Muscle layer of colon (tissue), 2 donors: Measurements from ENCODE around the gene PEX11G.
A peak's percentile ranks its signal among the peaks of the same experiment; 100 is the strongest.

Experiments
- H3K27ac ChIP-seq: one replicate; pipeline ENCODE4 v1.7.0; 2013; ENCODE audit warnings: low read depth, mild to moderate bottlenecking, low read length, moderate library complexity
- H3K27me3 ChIP-seq, 2 donors: one replicate each; pipeline ENCODE4 v1.7.0; 2013; ENCODE audit warnings: low read length in 2 of 2, mild to moderate bottlenecking in 2 of 2; ENCODE audit not compliant: insufficient read depth in 2 of 2, control insufficient read depth in 1 of 2
- H3K36me3 ChIP-seq: one replicate; pipeline ENCODE4 v1.7.0; 2013; ENCODE audit warnings: mild to moderate bottlenecking, low read length; ENCODE audit not compliant: insufficient read depth
- H3K4me1 ChIP-seq: one replicate; pipeline ENCODE4 v1.7.0; 2013; ENCODE audit warnings: mild to moderate bottlenecking, low read length; ENCODE audit not compliant: insufficient read depth
- H3K4me3 ChIP-seq, 2 donors: one replicate each; pipeline ENCODE4 v1.7.0; 2013; ENCODE audit warnings: low read length in 2 of 2, low read depth in 1 of 2, mild to moderate bottlenecking in 1 of 2, moderate library complexity in 1 of 2
- H3K9ac ChIP-seq: one replicate; pipeline ENCODE4 v1.7.0; 2013; ENCODE audit warnings: low read length
- H3K9me3 ChIP-seq: one replicate; pipeline ENCODE4 v1.7.0; 2013; ENCODE audit warnings: mild to moderate bottlenecking, low read length
- donor health status: abdominal sarcoma.
- donor health status: Adenocarcinoma of cecum.

The PEX11G gene

GRCh38 chr19:7488736-7489353 lies at the start of gene PEX11G:
Gene PEX11G (minus strand): TSS chr19:7489035. CDS start chr19:7489010, 25 bp downstream.
- Histone ChIP-seq H3K9ac (peak within 1 kb of the TSS; percentile 76), H3K9me3 (no peaks in the 10 kb centered on the region)

DNA sequence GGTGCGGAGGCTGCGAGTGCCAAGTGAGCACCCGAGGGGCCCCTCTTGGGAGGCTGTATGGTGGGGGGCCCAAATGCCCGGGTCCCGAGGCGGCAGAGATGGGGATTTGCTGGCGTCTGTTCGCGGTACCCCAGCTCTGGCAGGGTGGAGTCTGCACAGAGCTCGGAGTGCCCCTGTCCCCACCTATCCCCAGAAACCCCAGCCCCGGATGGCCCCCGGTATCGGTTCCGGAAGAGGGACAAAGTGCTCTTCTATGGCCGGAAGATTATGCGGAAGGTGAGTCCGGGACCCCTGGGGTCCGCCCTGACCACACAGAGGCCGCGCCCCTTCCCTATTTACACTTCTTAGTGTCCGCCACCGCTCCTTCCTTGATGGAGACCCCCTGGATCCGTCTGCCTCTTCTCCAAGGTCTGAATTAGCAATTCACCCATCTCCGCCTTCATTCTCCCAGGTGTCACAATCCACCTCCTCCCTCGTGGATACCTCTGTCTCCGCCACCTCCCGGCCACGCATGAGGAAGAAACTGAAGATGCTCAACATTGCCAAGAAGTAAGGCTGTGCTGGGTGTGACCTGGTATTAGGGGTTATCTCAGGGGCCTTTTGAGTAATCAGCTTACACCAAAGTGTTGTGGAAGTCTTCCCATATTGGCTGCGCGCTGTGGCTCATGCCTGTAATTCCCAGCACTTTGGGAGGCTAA lies 47.3 kb upstream of the PEX11G start:
- Histone ChIP-seq H3K4me3 (peak overlapping the region; percentile 92 to 94), H3K27me3 (no peaks in the 10 kb centered on the region), H3K4me1 (peaks cover 9% of the 10 kb centered on the region), H3K9ac (peak overlapping the region; percentile 76), H3K27ac (peak overlapping the region; percentile 94), H3K36me3 (peaks cover 28% of the 10 kb centered on the region), H3K9me3 (no peaks in the 10 kb centered on the region)

More at GRCh38 chr19:7488736-7489353, at the start of gene PEX11G:
- peaks cover 5% of the 10 kb centered on the region for H3K4me1 ChIP-seq
- H3K27me3 ChIP-seq = no peaks in the 10 kb centered on the region
- peak within 1 kb of the TSS; percentile 84 for H3K27ac ChIP-seq
- H3K4me3 ChIP-seq = peak within 1 kb of the TSS; percentile 73 to 78
- H3K36me3 ChIP-seq = no peaks in the 10 kb centered on the region

DNA sequence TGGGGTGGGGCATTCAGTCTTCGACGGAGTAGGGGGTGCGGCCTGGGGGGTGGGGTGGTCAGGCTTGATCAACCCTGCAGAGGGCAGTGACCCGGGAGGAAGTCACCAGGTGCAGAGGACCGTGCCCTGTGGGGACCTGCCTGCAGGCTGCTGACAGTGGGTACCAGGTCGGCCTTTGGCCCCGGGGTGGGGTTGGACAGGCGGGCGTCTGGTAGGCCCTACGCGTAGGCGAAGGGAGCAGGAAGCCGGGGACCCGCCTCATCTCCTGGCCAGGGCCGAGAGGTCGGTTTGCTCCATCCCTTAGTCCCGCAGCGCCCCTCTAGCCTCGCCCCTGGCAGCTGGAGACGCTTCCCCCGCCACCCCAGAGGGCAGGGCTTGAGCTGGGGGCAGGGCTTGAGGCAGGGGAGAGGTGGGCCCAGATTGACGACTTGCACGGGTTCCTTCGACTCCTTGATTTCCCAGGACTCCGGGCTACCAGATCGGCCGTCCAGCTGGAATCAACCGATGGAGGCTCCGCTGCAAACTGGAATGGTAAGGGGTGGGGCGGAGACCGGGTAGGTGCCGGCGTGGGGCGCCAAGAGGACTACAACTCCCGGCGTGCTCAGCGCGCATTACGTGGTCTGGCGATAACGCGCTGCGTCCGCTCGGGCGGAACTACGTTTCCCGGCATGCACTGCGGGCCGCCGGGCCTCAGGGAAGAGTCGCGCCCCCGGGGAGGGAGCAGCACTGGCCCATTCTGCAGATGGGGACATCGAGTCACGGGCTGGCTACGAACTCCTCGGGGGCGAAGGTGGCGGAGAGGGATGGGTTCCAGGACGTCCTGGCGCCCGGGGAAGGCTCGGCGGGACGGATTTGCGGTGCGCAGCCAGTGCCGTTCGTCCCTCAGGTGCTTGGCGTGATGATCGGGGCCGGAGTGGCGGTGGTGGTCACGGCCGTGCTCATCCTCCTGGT lies 46.5 kb upstream of the PEX11G start, which contains the start of gene PNPLA6:
Gene PNPLA6, plus strand, starts transcription at position 671 of the 951 bp plus-strand sequence. Its CDS starts 72 bp downstream, at position 743.
- Histone ChIP-seq H3K9me3 (no peaks in the 10 kb centered on the region), H3K4me3 (peak within 1 kb of the TSS; percentile 92 to 94), H3K27me3 (no peaks in the 10 kb centered on the region), H3K4me1 (peaks cover 9% of the 10 kb centered on the region), H3K9ac (peak within 1 kb of the TSS; percentile 76), H3K36me3 (peaks cover 22% of the 10 kb centered on the region), H3K27ac (peak within 1 kb of the TSS; percentile 94)

- H3K9me3 ChIP-seq = no peaks in the 10 kb centered on the region
- H3K27ac ChIP-seq = peak overlapping the region; percentile 94
- no peaks in the 10 kb centered on the region for H3K27me3 ChIP-seq
- peak overlapping the region; percentile 92 to 94 for H3K4me3 ChIP-seq
- peaks cover 9% of the 10 kb centered on the region for H3K4me1 ChIP-seq
- peak overlapping the region; percentile 76 for H3K9ac ChIP-seq
- H3K36me3 ChIP-seq = peaks cover 18% of the 10 kb centered on the region
Observed at GRCh38 chr19:7534531-7535046, 45.8 kb upstream of the PEX11G start.

DNA sequence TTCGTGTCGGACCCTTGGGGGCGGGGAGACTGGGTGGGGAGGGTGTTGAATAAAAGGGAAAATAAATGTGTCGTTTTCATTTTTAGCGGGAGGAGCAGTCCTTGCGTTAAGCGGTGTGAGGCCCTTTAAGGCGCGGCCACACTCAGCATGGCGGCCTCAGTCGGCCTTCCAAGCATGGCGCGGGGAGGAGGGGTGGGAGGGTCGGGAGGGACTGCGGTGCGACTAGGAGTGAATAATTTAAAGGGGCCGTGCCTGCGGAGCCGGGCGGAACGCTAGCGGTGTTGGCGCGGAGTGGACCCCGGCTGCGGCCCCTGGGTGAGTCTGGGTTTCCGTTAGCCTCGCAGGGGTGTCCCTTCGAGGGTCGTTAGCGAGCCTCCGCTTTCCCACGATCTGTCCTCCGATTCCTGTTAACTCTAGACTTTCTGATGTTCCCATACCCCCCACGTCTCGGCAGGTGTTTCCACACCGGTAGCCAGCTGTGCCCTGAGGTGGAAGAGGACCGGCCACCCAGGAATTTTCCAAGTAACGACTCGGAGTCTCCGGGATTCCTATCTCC lies 45.2 kb upstream of the PEX11G start:
- peak overlapping the region; percentile 92 to 94 for H3K4me3 ChIP-seq
- H3K36me3 ChIP-seq = peaks cover 19% of the 10 kb centered on the region
- no peaks in the 10 kb centered on the region for H3K9me3 ChIP-seq
- peak overlapping the region; percentile 94 for H3K27ac ChIP-seq
- peaks cover 9% of the 10 kb centered on the region for H3K4me1 ChIP-seq
- peak overlapping the region; percentile 76 for H3K9ac ChIP-seq
- H3K27me3 ChIP-seq = no peaks in the 10 kb centered on the region

DNA sequence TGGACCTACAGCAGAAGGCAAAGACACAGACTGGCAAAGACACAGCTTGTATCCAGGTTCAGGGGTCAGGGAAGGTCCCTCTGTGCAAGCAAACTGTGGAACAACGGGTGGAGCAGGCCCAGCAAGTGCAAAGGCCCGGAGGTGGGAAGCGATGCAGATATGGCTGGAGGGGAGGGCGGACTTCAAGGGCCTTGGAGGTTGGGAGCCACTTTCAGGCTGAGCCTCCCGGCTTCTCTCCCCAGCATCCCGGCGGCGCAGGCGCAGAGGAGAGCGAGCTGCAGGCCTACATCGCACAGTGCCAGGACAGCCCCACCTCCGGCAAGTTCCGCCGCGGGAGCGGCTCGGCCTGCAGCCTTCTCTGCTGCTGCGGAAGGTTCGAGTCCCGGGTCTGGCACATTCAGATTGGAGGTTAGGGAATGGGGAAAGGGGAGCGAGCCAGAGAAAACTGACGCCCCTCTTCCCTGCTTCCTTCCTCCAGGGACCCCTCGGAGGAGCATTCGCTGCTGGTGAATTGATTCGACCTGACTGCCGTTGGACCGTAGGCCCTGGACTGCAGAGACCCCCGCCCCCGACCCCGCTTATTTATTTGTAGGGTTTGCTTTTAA lies 44.5 kb upstream of the PEX11G start:
- peak overlapping the region; percentile 62 for H3K27ac ChIP-seq
- peak overlapping the region; percentile 34 to 94 for H3K4me3 ChIP-seq
- H3K9ac ChIP-seq = peak overlapping the region; percentile 76
- no peaks in the 10 kb centered on the region for H3K27me3 ChIP-seq
- no peaks in the 10 kb centered on the region for H3K9me3 ChIP-seq
- H3K36me3 ChIP-seq = peaks cover 20% of the 10 kb centered on the region
- H3K4me1 ChIP-seq = peaks cover 9% of the 10 kb centered on the region

DNA sequence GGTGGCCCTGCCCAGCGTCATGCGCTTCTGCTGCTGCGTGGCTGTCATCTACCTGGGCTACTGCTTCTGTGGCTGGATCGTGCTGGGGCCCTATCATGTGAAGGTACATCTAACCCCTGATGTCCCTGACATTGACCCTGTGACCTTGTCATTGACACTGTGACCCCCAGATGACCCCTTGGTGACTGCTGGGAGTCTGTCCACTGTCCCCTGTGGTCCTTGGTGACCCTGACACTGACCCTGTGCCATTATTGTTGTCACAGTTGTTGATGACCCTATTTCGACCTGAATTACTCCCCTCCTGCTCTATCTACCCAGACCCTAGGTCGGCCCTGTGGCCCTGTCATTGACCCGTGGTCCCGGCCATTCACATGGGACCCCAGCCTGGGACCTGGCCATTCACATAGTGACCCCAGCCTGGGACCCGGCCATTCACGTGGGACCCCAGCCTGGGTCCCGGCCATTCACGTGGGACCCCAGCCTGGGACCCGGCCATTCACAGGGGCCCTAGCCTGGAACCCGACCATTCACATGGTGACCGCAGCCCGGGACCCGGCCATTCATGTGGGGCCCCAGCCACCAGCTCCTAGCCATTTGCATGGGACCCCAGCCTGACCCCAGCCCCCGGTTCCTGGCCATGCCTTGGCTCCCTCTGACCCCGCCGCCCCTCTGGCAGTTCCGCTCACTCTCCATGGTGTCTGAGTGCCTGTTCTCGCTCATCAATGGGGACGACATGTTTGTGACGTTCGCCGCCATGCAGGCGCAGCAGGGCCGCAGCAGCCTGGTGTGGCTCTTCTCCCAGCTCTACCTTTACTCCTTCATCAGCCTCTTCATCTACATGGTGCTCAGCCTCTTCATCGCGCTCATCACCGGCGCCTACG lies 41.0 kb upstream of the PEX11G start:
- H3K4me1 ChIP-seq = peaks cover 3% of the 10 kb centered on the region
- no peak overlapping the region for H3K27ac ChIP-seq
- no peaks in the 10 kb centered on the region for H3K9me3 ChIP-seq
- H3K36me3 ChIP-seq = peaks cover 11% of the 10 kb centered on the region
- no peak overlapping the region for H3K4me3 ChIP-seq
- H3K9ac ChIP-seq = no peak overlapping the region
- H3K27me3 ChIP-seq = no peaks in the 10 kb centered on the region

DNA sequence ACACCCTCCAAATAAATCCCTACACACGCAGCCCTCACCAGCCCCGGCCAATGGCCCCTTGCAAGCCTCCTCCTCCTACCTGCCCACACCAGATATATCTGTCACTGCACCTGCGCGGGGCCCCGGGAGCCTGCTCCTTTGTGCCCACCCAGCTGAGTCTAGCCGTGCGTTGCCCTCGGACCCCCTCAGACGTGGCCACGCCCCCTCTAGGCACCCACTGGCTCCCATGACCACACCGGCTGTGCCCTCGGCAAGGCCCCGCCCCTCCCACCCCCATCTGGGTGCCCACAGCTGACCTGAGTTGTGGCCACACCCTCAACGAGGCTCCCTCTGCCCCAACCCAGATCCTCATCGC lies 40.4 kb upstream of the PEX11G start:
- Histone ChIP-seq H3K9me3 (no peaks in the 10 kb centered on the region), H3K27me3 (no peaks in the 10 kb centered on the region), H3K36me3 (peaks cover 11% of the 10 kb centered on the region), H3K4me1 (peaks cover 3% of the 10 kb centered on the region), H3K4me3 (no peak overlapping the region), H3K27ac (no peak overlapping the region), H3K9ac (no peak overlapping the region)

DNA sequence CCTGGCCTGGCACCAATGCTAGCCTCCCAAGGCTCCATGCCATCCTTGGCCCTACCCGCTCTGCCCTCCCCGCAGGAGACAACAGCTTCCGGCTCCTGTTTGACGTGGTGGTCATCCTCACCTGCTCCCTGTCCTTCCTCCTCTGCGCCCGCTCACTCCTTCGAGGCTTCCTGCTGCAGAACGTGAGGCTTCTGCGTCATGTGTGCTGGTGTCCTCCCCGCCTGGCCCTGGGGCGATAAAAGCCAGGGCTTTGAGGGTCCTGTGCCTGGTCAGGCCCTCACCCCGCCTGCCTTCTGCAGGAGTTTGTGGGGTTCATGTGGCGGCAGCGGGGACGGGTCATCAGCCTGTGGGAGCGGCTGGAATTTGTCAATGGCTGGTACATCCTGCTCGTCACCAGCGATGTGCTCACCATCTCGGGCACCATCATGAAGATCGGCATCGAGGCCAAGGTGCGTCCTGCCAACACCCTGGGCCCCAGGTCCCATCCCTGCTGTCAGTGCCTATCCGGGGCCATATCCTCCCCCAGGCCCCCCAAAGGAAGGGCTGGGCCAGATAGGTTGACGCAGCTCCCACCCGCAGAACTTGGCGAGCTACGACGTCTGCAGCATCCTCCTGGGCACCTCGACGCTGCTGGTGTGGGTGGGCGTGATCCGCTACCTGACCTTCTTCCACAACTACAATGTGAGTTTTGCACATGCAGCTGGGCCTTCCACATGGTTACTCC lies 39.8 kb upstream of the PEX11G start:
- Histone ChIP-seq H3K4me3 (no peak overlapping the region), H3K27ac (no peak overlapping the region), H3K9me3 (no peaks in the 10 kb centered on the region)

More for the DNA sequence above, 39.8 kb upstream of the PEX11G start:
- peaks cover 11% of the 10 kb centered on the region for H3K36me3 ChIP-seq
- H3K4me1 ChIP-seq = peaks cover 8% of the 10 kb centered on the region
- H3K27me3 ChIP-seq = no peaks in the 10 kb centered on the region
- H3K9ac ChIP-seq = no peak overlapping the region
